Keratinocyte (primary cell): ENCODE results near the gene UTY. TPM values are rescaled to one million over a fixed set of nuclear protein-coding genes. Genes with fewer than 3 reads are reported as not detected.

ENCODE experiments used
- DNase-seq: peaks from one replicate; pipeline ENCODE4 v3.0.0-alpha.2; 2011; ENCODE audit warnings: low read depth, missing footprints, low spot score
- FAIRE-seq: peaks from 2 replicates; lab custom pipeline; 2011; peaks lifted over from hg19 to GRCh38; lab: Jason Lieb, UNC
- H2AFZ ChIP-seq: 2 replicates; pipeline ENCODE4 v1.6.0; 2012; ENCODE audit warnings: low read length, control low read depth, inconsistent platforms; ENCODE audit not compliant: control insufficient read depth
- H3K27ac ChIP-seq: 2 replicates; pipeline ENCODE4 v1.5.1; 2011; ENCODE audit warnings: low read length; ENCODE audit not compliant: control insufficient read depth, insufficient read depth
- H3K27me3 ChIP-seq: 3 replicates; pipeline ENCODE4 v1.6.0; 2011; ENCODE audit warnings: low read length; ENCODE audit not compliant: control insufficient read depth, insufficient read depth; ENCODE audit errors: extremely low read depth
- H3K36me3 ChIP-seq, 2 experiments: 2 replicates in 1 of 2; 3 replicates in 1 of 2; pipeline ENCODE4 v1.5.1; 2011; ENCODE audit warnings: low read length in 2 of 2, mild to moderate bottlenecking in 1 of 2; ENCODE audit not compliant: control insufficient read depth in 2 of 2, insufficient read depth in 2 of 2; ENCODE audit errors: extremely low read depth in 1 of 2
- H3K4me1 ChIP-seq: 3 replicates; pipeline ENCODE4 v1.5.1; 2011; ENCODE audit warnings: low read length; ENCODE audit not compliant: control insufficient read depth, insufficient read depth; ENCODE audit errors: extremely low read depth
- H3K4me2 ChIP-seq: 3 replicates; pipeline ENCODE4 v1.6.0; 2011; ENCODE audit warnings: low read depth, low read length; ENCODE audit not compliant: control insufficient read depth, insufficient read depth; ENCODE audit errors: extremely low read depth
- H3K4me3 ChIP-seq, 3 experiments: fragments of 200-600 bp in 1 of 3; sonication (generic) in 1 of 3; 2 replicates in 2 of 3; 3 replicates in 1 of 3; pipeline ENCODE4 v1.5.1; 2011 to 2016; ENCODE audit warnings: low read length in 3 of 3, mild to moderate bottlenecking in 3 of 3, control low read depth in 2 of 3, inconsistent platforms in 1 of 3, low read depth in 1 of 3, mixed read lengths in 1 of 3, mixed run types in 1 of 3, moderate library complexity in 1 of 3; ENCODE audit not compliant: control insufficient read depth in 2 of 3, insufficient read depth in 2 of 3; ENCODE audit errors: extremely low read depth in 1 of 3
- H3K79me2 ChIP-seq: 2 replicates; pipeline ENCODE4 v1.6.0; 2012; ENCODE audit warnings: low read length; ENCODE audit not compliant: control insufficient read depth, insufficient read depth
- H3K9ac ChIP-seq: 3 replicates; pipeline ENCODE4 v1.6.0; 2011; ENCODE audit warnings: low read length; ENCODE audit not compliant: control insufficient read depth, insufficient read depth; ENCODE audit errors: extremely low read depth
- H3K9me1 ChIP-seq: 3 replicates; pipeline ENCODE4 v1.6.0; 2011; ENCODE audit warnings: low read length; ENCODE audit not compliant: control insufficient read depth, insufficient read depth; ENCODE audit errors: extremely low read depth
- H3K9me3 ChIP-seq: 2 replicates; pipeline ENCODE4 v1.5.1; 2012; ENCODE audit warnings: low read depth, low read length; ENCODE audit not compliant: control insufficient read depth
- H4K20me1 ChIP-seq: 3 replicates; pipeline ENCODE4 v1.6.0; 2011; ENCODE audit warnings: low read length; ENCODE audit not compliant: control insufficient read depth, insufficient read depth; ENCODE audit errors: extremely low read depth
- CTCF ChIP-seq, 3 experiments: IDR thresholded peaks in 1 of 3; conservative IDR thresholded peaks in 1 of 3; optimal IDR thresholded peaks in 1 of 3; 2 replicates in 2 of 3; 3 replicates in 1 of 3; pipeline versions ENCODE3 to v1.5.1; 2011; ENCODE audit warnings: low read length in 3 of 3, mild to moderate bottlenecking in 3 of 3, moderate library complexity in 2 of 3, control low read depth in 1 of 3, inconsistent platforms in 1 of 3; ENCODE audit not compliant: insufficient read depth in 2 of 3; ENCODE audit errors: extremely low read depth in 1 of 3
- EZH2 ChIP-seq: IDR thresholded peaks from one replicate; pipeline ENCODE4 v1.6.1; 2012; ENCODE audit warnings: inconsistent platforms, mild to moderate bottlenecking, low read length, moderate library complexity
- dilution Hi-C: fragments of 300-500 bp; cut with MboI; formaldehyde crosslinking; loops from one replicate; pipeline ENCODE4 v1.7.0; 2020; ENCODE audit warnings: low sequenced_read_pairs; ENCODE audit not compliant: extremely low pct_ligation_motif_present
- polyA plus RNA-seq, 5 experiments: library from polyadenylated mRNA; depleted of rRNA in 3 of 5; stranded (reverse) in 3 of 5; stranded (forward) in 1 of 5; unstranded in 1 of 5; fragments of >200 nt; gene quantifications; 1 replicate in 1 of 5; 2 replicates in 3 of 5; 3 replicates in 1 of 5; pipeline versions ENCODE4 v1.2.1 to v1.2.3, GENCODE V29; 2011 to 2012; ENCODE audit warnings: missing spikeins in 2 of 5, low read depth in 1 of 5, low replicate concordance in 1 of 5

Gene UTY
- polyA plus RNA-seq, 1 donor (not counting 4 experiments of a cell fraction or from before 2014, with no cell fraction given): not detected

DNA sequence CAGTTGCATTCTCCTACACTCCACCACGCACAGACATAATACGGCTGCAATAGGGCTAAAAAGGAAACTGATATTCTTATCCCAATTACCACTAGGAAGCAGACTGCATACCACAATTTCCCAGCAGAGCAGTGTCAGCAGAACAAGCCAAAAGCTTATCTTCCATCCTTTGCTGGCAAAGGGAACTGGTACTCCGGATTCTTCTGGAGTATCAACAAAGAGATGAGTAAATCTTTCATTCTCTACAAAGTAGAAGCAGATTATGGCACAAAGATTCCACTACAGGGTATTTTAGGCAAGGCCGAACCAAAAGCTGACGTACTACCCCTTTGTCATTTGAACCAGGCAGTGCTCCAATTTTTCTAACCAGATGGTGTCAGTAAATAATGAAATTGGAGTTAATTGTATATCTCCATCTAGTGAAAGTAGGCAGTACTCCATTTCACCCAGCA is 56.5 kb downstream of the UTY start:
- no peaks in the 10 kb centered on the region for H3K9me3 ChIP-seq
- H4K20me1 ChIP-seq: no peaks in the 10 kb centered on the region
- no peaks in the 10 kb centered on the region for H3K27me3 ChIP-seq
- H3K27ac ChIP-seq: no peak overlapping the region
- H3K4me2 ChIP-seq: no peak overlapping the region
- no peaks in the 10 kb centered on the region for H3K36me3 ChIP-seq
- DNase-seq (no peak), FAIRE-seq (no peak)
- H3K4me1 ChIP-seq: no peaks in the 10 kb centered on the region
- no peak overlapping the region for H3K9ac ChIP-seq
- H3K9me1 ChIP-seq: no peaks in the 10 kb centered on the region
- TF ChIP-seq CTCF (optimal IDR thresholded peaks at IDR 0.05 in 1 of 3, IDR thresholded peaks at IDR 0.05 in 1 of 3, conservative IDR thresholded peaks at IDR 0.05 in 1 of 3; ENCODE audit: extremely low read depth in 1 of 3, insufficient read depth in 2 of 3, low read length in 3 of 3): no peak
- TF ChIP-seq EZH2: no peak
- dilution Hi-C loops: no loop called here
- H3K4me3 ChIP-seq: no peak overlapping the region
- H3K79me2 ChIP-seq: no peaks in the 10 kb centered on the region
- no peak overlapping the region for H2AFZ ChIP-seq

DNA sequence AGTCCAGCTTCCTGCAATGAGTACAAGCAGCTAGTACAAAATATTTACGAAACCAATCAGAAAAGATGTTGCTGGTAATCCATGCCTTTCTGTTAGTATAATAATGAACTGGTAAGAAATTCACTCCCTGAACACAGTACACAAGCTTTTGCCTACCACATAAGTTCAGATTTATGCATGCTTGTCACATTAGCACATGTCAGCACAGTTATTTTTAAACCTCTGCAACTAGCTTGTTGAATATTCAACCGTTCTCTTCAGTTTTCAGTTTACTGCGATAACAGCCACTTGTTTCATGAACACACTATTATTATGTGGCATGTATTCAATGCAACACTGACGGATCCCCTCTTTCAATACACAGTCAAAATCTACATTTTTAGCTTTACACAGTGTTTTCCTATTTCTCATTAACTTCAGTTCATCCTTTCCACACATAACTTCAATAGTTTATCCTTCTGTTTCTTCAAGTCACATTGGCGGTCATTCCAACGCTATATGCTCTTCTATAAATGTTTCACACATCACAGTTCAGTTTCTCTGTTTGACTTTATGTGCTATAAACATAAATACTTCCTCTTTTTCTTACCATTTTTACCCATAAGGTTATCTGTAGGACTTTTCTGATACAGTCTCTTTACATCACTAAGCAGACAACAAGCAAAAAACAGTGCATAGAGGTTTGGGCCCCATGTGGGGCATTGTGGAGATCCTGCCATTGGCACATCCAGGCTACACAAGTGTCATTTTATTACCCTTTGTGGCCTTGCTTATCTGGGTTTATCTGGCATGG is 62.8 kb downstream of the UTY start:
- dilution Hi-C loops: no loop called here
- no peak for FAIRE-seq
- no peak for TF ChIP-seq EZH2
- TF ChIP-seq CTCF (optimal IDR thresholded peaks at IDR 0.05 in 1 of 3, IDR thresholded peaks at IDR 0.05 in 1 of 3, conservative IDR thresholded peaks at IDR 0.05 in 1 of 3; ENCODE audit: extremely low read depth in 1 of 3, insufficient read depth in 2 of 3, low read length in 3 of 3): no peak

More for the DNA sequence above, 62.8 kb downstream of the UTY start:
- Histone ChIP-seq H3K4me2 (no peak overlapping the region), H3K36me3 (no peaks in the 10 kb centered on the region), H2AFZ (no peak overlapping the region), H3K27ac (no peak overlapping the region), H3K79me2 (no peaks in the 10 kb centered on the region), H3K9me3 (no peaks in the 10 kb centered on the region), H4K20me1 (no peaks in the 10 kb centered on the region), H3K9me1 (no peaks in the 10 kb centered on the region), H3K27me3 (no peaks in the 10 kb centered on the region), H3K4me1 (no peaks in the 10 kb centered on the region), H3K9ac (no peak overlapping the region), H3K4me3 (no peak overlapping the region)
- DNase-seq: no peak
